GM12873 (cell line): Measurements from ENCODE around the gene PRKCE.

Experiments
- CTCF ChIP-seq: IDR thresholded peaks from 2 replicates; pipeline ENCODE4 v1.5.1; 2012; ENCODE audit warnings: low read depth, mild to moderate bottlenecking, moderate library complexity, low read length, control low read depth; ENCODE audit not compliant: insufficient read depth; ENCODE audit errors: missing control alignments

PRKCE gene

DNA sequence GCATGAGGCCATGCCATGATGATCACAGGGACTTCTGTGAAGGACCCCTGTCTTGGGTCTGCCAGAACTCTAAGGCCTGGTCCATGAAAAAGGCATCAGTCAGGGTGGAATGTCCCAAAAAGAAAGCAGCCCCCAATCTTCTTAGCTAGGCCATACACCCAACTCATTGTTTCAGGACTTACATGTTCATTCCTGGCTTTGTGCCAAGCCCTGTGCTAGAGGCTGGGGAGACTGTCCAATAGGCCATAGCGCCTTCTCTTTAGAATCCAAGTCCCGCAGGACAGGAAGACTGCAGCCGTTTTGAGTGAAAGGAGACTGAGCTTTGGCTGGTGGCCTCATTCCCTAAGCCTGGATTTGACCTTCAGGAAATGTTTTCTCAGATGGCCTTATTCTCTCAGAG lies 247.3 kb downstream of the PRKCE start:
- TF ChIP-seq CTCF: no peak

DNA sequence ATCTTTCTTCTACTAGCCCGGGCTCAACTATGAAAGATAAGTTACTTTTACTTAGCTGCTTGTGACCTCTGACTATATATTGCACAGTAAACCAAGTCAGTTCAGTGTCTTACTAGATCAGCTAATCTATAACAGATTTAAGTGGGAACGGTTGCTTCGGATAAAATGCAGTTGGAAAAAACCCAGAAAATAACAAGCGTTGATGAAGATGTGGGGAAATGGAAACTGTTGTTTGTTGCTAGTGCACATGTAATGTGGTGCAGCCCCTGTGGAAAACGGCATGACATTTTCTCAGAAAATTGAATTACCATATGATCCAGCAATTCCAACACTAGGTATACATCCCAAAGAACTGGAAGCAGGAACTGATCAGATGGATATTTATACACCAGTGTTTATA lies 248.5 kb downstream of the PRKCE start:
- no peak for TF ChIP-seq CTCF

GRCh38 chr2:45901468-45902032 lies 250.1 kb downstream of the PRKCE start:
- TF ChIP-seq CTCF: no peak

DNA sequence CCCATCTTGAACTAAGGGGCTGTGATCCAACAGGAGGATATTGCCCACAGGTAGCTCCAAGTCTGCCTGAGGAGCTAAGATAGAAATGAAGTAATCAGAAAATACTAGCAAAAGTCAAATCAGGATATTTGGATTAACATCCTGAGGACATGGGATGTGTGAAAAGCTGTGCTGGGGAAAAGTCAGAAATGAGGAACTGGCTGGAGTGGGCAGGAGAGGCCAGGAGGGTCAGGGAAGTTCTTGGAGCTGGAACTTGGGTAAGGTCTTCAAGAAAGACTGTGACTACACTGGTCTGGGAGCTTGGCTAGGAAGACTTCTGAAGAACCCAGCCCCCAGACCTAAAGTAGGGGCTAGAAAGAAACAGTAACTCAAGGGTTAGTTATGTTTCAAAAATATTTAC lies 250.9 kb downstream of the PRKCE start:
- no peak for TF ChIP-seq CTCF

GRCh38 chr2:45902781-45903375 lies 251.4 kb downstream of the PRKCE start:
- TF ChIP-seq CTCF: no peak

DNA sequence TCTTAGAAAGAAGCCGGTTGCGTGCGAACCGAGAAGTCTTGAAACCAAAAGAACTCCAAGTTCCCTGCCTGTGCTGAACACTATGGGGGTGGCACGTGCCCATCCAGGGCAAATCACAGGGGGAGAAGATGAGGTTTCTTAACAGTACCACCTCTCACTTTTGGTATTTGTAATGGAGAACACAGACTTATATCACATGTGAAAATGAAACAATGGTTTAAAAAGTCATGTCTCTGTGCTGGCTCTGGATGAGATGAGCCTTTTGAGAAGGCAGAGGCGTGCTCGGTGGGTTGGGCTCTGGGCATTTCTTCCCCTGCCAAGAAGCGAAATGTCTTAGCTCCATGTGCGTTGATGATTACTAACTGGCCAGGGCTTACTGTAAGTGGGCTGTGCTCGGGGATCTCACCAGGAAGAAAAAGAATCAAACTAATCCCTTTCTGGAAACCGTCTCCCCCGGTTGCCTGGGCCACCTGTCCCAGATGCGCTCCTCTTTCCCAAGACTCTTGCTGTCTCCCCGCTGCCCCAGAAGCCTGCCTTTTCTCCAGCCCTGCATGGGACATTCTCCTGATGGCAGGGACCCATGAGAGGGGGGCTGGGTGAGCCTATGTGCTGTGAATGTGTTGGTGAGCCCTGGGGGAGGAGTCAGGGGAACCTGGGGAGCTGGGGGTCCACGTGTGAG lies 252.9 kb downstream of the PRKCE start:
- TF ChIP-seq CTCF: no peak

- TF ChIP-seq CTCF: no peak
These were observed 253.6 kb downstream of the PRKCE start for GRCh38 chr2:45904946-45905631.
